Stimulated activated CD4-positive, alpha-beta T cell treated with anti-CD3 and anti-CD28 coated beads, Interleukin-1b, Interleukin-23, amount 100 ng/mL, for 4 hours (primary cell): Measurements from ENCODE around the gene TMSB10.
"Not testable (repeated sequence)": the region's sequence is repeated elsewhere in the genome, so short reads cannot be mapped to it uniquely, and the experiment has no call there.

Source experiments
- DNase-seq, 2 donors: peaks; one replicate each; pipeline ENCODE4 v3.0.0-alpha.2; 2020; ENCODE audit warnings: low read depth in 2 of 2

The TMSB10 gene

DNA sequence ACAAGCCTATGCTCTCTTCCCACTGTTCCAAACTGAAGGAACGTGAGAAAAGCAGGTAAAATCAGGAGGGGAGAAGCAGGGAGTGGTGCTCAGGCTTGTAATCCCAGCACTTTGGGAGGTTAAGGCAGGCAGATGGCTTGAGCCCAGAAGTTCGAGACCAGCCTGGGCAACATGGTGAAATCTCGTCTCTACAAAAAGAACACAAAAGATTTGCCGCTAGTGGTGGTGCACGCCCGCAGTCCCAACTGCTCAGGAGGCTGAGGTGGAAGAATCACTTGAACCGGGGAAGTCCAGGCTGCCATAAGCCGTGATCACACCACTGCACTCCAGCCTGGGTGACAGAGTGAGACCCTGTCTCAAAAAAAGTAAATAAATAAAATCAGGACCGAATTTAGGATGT is 1.3 kb upstream of the TMSB10 start:
- no peak for DNase-seq

- peak in 1 of 2 donors; percentile 14 for DNase-seq
Measured at GRCh38 chr2:84904717-84905174, 710 bp upstream of the TMSB10 start.

GRCh38 chr2:84906108-84906899 is 848 bp downstream of the TMSB10 start:
- peak; percentile 53 to 57 for DNase-seq

DNA sequence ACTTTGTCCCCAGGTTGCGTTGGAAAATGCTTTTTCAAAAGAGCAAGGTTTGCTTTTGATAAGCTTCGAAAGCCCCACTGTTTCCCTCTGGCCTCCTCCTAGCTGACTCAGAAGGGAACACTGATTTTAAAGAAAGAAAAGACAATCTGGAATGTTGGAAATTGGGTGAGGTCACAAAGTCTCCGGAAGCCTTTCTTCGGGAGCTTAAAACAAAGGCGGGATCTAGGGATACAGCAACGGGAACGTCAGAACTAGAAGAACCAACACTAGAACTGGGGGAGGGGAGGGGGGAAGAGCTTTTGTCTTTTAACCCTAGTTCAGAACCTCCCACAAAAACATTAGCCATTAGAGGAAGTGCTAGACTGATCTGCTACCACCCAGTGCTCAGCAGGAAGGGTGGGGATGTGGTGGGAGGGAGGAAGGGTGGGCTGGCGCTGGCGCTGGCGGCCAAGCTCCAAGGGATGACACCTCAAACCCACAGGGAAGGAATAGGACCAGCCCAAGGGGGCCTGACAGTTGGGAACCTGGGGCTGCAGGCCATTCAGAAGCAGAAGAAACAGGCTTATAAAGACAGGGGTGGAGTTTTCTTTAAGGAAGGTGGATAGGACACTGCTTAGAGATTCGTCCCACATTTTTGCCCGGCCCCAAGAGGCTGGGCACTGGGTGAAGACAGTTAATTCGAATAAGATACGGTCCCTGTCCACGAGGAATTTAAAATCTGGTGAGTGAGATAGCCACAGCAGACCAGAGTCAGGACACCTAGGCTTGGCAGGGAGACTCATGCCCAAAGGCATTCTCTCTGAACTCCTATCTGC is 1.7 kb downstream of the TMSB10 start:
- peak in 1 of 2 donors; percentile 10 for DNase-seq

DNA sequence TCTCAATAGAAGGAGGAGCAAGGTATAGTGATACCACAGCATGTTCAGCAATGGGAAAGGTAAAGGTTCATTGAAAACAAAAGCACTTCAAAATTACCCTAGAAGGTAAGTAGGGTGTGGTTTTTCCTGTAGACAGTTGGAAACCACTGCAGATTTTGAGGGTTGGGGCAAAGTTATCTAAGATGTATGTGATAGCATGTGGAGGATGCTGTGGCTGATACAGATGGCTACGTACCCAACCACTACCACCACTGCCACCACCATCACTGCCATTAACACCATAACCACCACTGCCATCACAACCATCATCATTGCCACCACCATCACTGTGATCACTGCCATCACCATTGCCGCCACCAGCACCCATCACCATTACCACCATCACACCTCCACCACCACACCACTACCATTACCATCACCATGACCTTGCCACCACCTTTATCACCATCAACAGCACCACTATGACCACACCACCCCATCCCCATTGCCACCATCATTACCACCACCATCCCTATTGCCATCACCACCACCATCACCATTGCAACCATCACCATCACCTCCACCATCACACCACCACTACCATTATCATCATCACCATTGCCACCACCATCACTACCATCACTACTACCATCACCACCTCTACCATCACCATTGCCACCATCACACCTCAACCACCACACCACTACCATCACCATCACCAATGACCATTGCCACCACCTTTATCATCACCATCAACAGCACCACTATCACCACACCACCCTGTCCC is 3.7 kb downstream of the TMSB10 start:
- no peak for DNase-seq

DNA sequence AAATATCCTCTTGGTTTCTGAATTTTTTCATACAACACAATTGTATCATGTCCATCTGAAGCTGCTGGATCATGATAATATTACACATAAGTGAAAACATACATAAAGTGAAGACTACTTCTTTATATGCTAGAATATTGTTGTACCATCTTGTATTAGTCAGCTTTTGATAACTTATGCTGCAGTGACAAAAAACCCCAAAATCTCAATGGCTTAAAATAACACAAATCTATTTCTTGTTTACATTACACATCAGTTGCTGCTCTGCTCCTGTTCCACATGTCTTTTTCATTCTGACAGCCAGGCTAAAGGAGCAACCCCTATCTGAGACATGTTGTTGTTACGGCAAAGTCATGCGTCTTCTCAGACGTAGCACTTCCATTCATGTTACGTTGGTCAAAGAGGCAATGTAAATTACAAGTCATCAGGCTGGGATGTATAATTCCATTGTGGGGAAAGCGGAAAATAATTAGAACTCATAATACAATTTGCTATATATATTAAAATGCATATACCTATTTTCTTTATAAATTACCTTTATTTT is 5.8 kb downstream of the TMSB10 start:
- DNase-seq: no peak

GRCh38 chr2:84912984-84913383 is 7.5 kb downstream of the TMSB10 start:
- DNase-seq: no peak

DNA sequence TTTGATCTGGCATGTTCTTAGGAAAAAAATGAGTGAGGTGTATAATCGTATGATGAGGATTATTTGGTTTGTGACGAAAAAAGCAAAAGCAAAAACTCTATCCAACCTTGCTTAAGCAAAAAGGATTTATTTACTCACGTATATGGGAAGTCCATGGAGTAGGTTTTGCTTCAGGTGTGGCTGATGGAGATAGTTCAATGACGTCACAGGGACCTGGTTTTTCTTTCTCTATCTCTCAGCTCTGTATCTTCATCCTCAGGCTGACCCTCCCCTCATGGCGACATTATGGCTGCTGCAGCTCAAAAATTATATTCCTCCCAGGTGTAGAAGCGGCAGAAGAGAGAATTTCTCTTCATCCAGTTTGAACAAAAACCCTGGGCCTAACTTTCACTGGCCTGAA is 8.9 kb downstream of the TMSB10 start:
- no peak for DNase-seq

GRCh38 chr2:84915675-84916074 is 10.2 kb downstream of the TMSB10 start:
- DNase-seq: not testable (repeated sequence)

GRCh38 chr2:84917821-84918220 is 12.4 kb downstream of the TMSB10 start:
- DNase-seq: not testable (repeated sequence)

DNA sequence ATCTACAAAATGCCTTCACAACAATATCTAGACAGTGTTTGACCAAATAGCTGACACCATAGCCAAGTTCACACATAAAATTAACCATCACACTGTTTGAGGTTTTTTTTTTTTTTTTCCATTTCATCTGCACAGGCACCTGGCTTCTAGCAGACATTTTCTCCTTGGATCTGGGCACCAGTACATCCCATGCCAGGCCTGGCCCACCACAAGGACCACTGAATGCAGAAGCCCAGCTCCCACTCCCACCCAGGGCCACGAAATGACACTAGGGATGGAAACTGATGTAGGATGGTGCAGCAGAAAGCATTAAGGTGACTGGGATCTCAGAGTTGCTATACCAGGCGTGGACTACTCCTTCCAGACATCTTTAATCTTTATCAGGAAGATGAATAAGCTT is 13.0 kb downstream of the TMSB10 start:
- DNase-seq: no peak

GRCh38 chr2:84919885-84920580 is 14.6 kb downstream of the TMSB10 start:
- peak in 1 of 2 donors; percentile 51 for DNase-seq

GRCh38 chr2:84923009-84923408 is 17.6 kb downstream of the TMSB10 start:
- no peak for DNase-seq

GRCh38 chr2:84924173-84925106 is 19.0 kb downstream of the TMSB10 start:
- DNase-seq: no peak

GRCh38 chr2:84925336-84925723 is 19.9 kb downstream of the TMSB10 start:
- DNase-seq: no peak

DNA sequence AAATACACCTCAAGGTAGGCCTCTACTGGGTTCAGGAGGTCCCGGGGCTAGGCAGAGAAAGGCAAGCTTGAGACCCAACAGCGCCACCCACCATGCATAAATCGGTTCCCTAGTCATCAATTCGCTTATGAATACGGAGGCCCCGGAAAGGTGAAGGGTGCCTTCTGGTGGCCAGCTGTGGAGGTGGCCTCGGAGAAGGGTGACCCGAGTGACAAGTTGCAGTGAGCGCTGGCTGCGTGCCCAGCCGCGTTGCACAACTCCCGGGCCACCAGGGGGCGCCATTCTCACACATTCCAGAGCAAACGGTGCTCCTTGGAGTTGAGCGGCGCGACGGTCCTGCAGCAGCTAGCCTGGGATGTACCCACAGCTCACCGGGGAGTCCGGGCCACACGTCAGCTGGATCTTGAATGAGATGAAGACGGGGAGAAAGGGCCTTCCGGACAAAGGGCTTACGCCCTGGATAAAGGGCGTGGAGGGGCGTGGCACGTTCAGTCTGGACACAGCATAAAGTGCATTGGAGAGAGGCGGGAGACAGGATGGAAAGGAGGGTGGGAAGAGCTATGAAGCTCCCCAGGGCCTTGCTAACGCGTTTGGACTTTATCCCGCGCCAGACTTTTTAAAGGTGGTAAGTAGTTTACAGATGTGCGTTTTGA is 20.4 kb downstream of the TMSB10 start:
- peak; percentile 99 to 100 for DNase-seq

GRCh38 chr2:84927275-84927627 is 21.8 kb downstream of the TMSB10 start:
- DNase-seq: no peak

GRCh38 chr2:84931384-84931821 is 25.9 kb downstream of the TMSB10 start:
- DNase-seq: no peak

- DNase-seq: peak in 1 of 2 donors; percentile 52
Measured at GRCh38 chr2:84938194-84938879, 32.9 kb downstream of the TMSB10 start.
